Measurements from ENCODE around the gene HAPLN1. TPM values are rescaled to one million over a fixed set of nuclear protein-coding genes. Genes with fewer than 3 reads are reported as not detected.

Gene HAPLN1
- polyA plus RNA-seq, 1 of the 3 experiments (the other 2 are of a cell fraction): 0.30 TPM

GRCh38 chr5:83745816-83746215 is 25.2 kb upstream of the HAPLN1 start:
- Histone ChIP-seq H3K9ac (no peak overlapping the region), H3K27ac (ENCODE audit: low read depth in 2 of 2, low read length in 1 of 2) (no peak overlapping the region), H3K9me2 (no peaks in the 10 kb centered on the region), H2AFZ (ENCODE audit: low read depth) (no peak overlapping the region), H4K20me1 (ENCODE audit: insufficient read depth) (no peaks in the 10 kb centered on the region), H3K9me3 (no peaks in the 10 kb centered on the region), H3F3A (replicated peaks; ENCODE audit: insufficient read depth) (no peaks in the 10 kb centered on the region), H3K79me2 (ENCODE audit: insufficient read depth) (no peaks in the 10 kb centered on the region), H3K4me3 (ENCODE audit: low read depth in 2 of 2, low read length in 1 of 2) (no peak overlapping the region), H3K4me1 (ENCODE audit: control insufficient read depth in 1 of 2, insufficient read depth in 2 of 2, low read depth in 1 of 2, low read length in 1 of 2) (no peaks in the 10 kb centered on the region), H3K4me2 (no peak overlapping the region), H3K36me3 (replicated peaks in 1 of 2; ENCODE audit: control insufficient read depth in 1 of 2, insufficient read depth in 2 of 2, low read length in 1 of 2) (no peaks in the 10 kb centered on the region), H3K27me3 (ENCODE audit: insufficient read depth) (no peaks in the 10 kb centered on the region)
- no peak for TF ChIP-seq SIN3A (IDR thresholded peaks at IDR 0.05; ENCODE audit: borderline replicate concordance, low read depth, low read length)
- no peak for TF ChIP-seq MXI1 (IDR thresholded peaks at IDR 0.05; ENCODE audit: low read depth, low read length)
- no peak for TF ChIP-seq EZH2phosphoT487 (IDR thresholded peaks at IDR 0.05; ENCODE audit: borderline replicate concordance, low read depth)
- TF ChIP-seq EP300 (IDR thresholded peaks at IDR 0.05; ENCODE audit: borderline replicate concordance in 1 of 2, low read depth in 1 of 2, low read length in 1 of 2): no peak
- no peak for TF ChIP-seq RXRA (IDR thresholded peaks at IDR 0.05; ENCODE audit: borderline replicate concordance, low read depth)
- no peak for TF ChIP-seq SMC3 (IDR thresholded peaks at IDR 0.05; ENCODE audit: low read depth, low read length)
- TF ChIP-seq PBX3 (IDR thresholded peaks at IDR 0.05): no peak
- no peak for TF ChIP-seq USF1 (IDR thresholded peaks at IDR 0.05; ENCODE audit: borderline replicate concordance, low read depth)
- no peak for TF ChIP-seq TEAD4 (IDR thresholded peaks at IDR 0.05; ENCODE audit: borderline replicate concordance, insufficient read depth)
- TF ChIP-seq CTCF (IDR thresholded peaks at IDR 0.05): no peak
- no peak for TF ChIP-seq TAF1 (IDR thresholded peaks at IDR 0.05; ENCODE audit: borderline replicate concordance, low read depth, low read length)
- TF ChIP-seq USF2 (IDR thresholded peaks at IDR 0.05; ENCODE audit: borderline replicate concordance, low read depth, low read length): no peak
- TF ChIP-seq IRF3 (IDR thresholded peaks at IDR 0.05; ENCODE audit: low read depth, low read length): no peak
- no peak for TF ChIP-seq RCOR1 (IDR thresholded peaks at IDR 0.05; ENCODE audit: low read length)
- TF ChIP-seq JUND (IDR thresholded peaks at IDR 0.05): no peak
- no peak for TF ChIP-seq YY1 (IDR thresholded peaks at IDR 0.05; ENCODE audit: low read depth)
- no peak for TF ChIP-seq GATA2 (CRISPR knock-in tag; IDR thresholded peaks at IDR 0.05)
- TF ChIP-seq RFX5 (IDR thresholded peaks at IDR 0.05; ENCODE audit: low read length): no peak
- CTCF ChIA-PET: interaction anchor here (1.2 to 1.5 kb wide), 2 partner anchors 28 kb away, joined by 3 read pairs; no protein-coding TSS in a partner anchor
- POLR2A ChIA-PET: no interaction called here
- no peak for DNase-seq
- 72% methylated on average over 2 of the region's 2 CpGs for WGBS (ENCODE audit: low lambda C conversion rate)

Measured in SK-N-SH (cell line).